ENCODE data around the gene OSTF1.

Gene OSTF1

GRCh38 chr9:75128535-75128934 is 40.2 kb downstream of the OSTF1 start:
- FAIRE-seq = no peak

GRCh38 chr9:75130172-75130571 is 41.9 kb downstream of the OSTF1 start:
- FAIRE-seq = no peak

- FAIRE-seq = no peak
Measured at GRCh38 chr9:75130621-75131230, 42.4 kb downstream of the OSTF1 start.

GRCh38 chr9:75131700-75132099 is 43.4 kb downstream of the OSTF1 start:
- FAIRE-seq = no peak

- no peak for FAIRE-seq
Measured at GRCh38 chr9:75132244-75132643, 43.9 kb downstream of the OSTF1 start.

GRCh38 chr9:75133396-75133795 is 45.1 kb downstream of the OSTF1 start:
- no peak for FAIRE-seq

- no peak for FAIRE-seq
Measured at GRCh38 chr9:75134495-75134894, 46.2 kb downstream of the OSTF1 start.

GRCh38 chr9:75138260-75139040 is 50.1 kb downstream of the OSTF1 start:
- FAIRE-seq = no peak

GRCh38 chr9:75139201-75139600 is 50.9 kb downstream of the OSTF1 start:
- FAIRE-seq = no peak

GRCh38 chr9:75140261-75140660 is 51.9 kb downstream of the OSTF1 start:
- FAIRE-seq = no peak

GRCh38 chr9:75142202-75142601 is 53.9 kb downstream of the OSTF1 start:
- FAIRE-seq = no peak

- no peak for FAIRE-seq
Measured at GRCh38 chr9:75146229-75146628, 57.9 kb downstream of the OSTF1 start.

GRCh38 chr9:75147638-75148037 is 59.3 kb downstream of the OSTF1 start:
- FAIRE-seq = no peak

- no peak for FAIRE-seq
Measured at GRCh38 chr9:75148561-75148960, 60.2 kb downstream of the OSTF1 start.

- FAIRE-seq = no peak
Measured at GRCh38 chr9:75149841-75150241, 61.5 kb downstream of the OSTF1 start.

- FAIRE-seq = no peak
Measured at GRCh38 chr9:75150512-75150911, 62.2 kb downstream of the OSTF1 start.

GRCh38 chr9:75152416-75152815 is 64.1 kb downstream of the OSTF1 start:
- no peak for FAIRE-seq

- FAIRE-seq = no peak
Measured at GRCh38 chr9:75156858-75157257, 68.5 kb downstream of the OSTF1 start.

- FAIRE-seq = no peak
Measured at GRCh38 chr9:75161116-75161857, 73.0 kb downstream of the OSTF1 start.

- no peak for FAIRE-seq
Measured at GRCh38 chr9:75163764-75164163, 75.5 kb downstream of the OSTF1 start.

GRCh38 chr9:75164573-75164972 is 76.3 kb downstream of the OSTF1 start:
- no peak for FAIRE-seq

GRCh38 chr9:75167281-75167680 is 79.0 kb downstream of the OSTF1 start:
- FAIRE-seq = no peak

- no peak for FAIRE-seq
Measured at GRCh38 chr9:75168270-75169178, 80.2 kb downstream of the OSTF1 start.

Measured in G401.6 (cell line).